SKM-1 treated with dmso at 0.1 percent for 144 hours (cell line): ENCODE measurements around the gene CRYAA.
"Not testable (repeated sequence)": the region's sequence is repeated elsewhere in the genome, so short reads cannot be mapped to it uniquely, and the experiment has no call there.

Source experiments
- DNase-seq: peaks from one replicate; lab custom pipeline; 2025; ENCODE audit not compliant: unreplicated experiment; lab: John Stamatoyannopoulos, UW

CRYAA gene

GRCh38 chr21:43168708-43169107 is at the start of gene CRYAA:
Gene CRYAA, plus strand, starts transcription at chr21:43169008. Its CDS starts 92 bp downstream, at chr21:43169100.
- DNase-seq = not testable (repeated sequence)

GRCh38 chr21:43130094-43130493 is 38.7 kb upstream of the CRYAA start:
- not testable (repeated sequence) for DNase-seq

DNA sequence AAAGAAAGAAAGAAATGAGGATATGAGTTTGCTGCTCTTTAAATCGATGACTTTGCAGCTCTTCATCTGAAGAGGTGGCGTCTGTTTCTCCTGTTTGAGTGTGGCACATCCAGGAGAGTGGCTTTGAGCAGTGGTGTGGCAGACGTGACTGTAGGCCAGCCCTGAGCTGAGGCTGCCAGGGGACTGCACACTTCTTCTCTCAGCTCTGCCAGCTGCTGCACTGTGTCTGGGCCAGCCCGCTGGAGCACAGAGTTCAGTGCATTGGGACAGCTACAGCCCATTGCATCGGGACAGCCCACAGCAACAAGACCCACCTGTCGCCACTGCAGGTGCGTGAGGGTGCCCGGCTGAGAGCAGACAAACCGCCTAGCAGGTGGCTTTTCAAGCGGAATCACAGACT is 34.3 kb upstream of the CRYAA start:
- DNase-seq = not testable (repeated sequence)

DNA sequence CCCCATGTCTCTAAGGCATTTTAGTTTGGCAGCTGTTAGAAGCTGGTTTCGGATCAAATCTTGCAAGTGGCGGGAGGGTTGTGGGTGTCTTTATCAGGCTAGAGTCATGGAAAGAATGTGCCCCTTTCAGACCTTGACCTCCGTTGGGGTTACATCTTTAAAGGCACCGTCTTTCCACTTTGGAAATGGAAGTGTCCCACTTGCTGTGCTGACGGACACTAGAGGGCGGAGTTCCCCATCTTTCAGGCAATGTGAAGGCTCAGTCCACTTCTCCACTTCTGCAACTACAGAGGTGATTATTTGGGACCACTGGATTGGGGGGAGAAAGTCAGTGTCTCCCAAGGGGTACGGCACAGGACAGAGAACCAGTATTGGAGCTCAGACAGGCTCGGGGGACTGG is 29.9 kb upstream of the CRYAA start:
- not testable (repeated sequence) for DNase-seq

GRCh38 chr21:43141407-43141806 is 27.4 kb upstream of the CRYAA start:
- DNase-seq = not testable (repeated sequence)

DNA sequence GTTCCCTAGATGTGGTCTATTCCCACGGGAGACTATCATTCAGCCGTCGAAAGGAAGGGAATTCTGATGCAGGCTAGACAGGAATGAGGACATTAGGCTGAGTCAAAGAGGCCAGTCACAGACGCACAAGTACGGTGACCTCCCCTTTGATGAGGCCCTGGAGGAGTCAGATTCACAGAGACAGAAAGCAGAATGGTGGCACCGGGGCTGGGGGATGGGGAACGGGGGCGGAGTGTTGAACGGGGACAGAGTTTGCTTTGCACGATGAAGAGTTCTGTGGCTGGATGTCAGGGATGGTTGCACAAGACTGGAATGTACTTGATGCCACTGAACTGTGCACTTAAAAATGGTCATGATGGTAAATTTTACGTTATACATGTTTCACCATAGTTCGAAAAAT is 22.2 kb upstream of the CRYAA start:
- DNase-seq = not testable (repeated sequence)

- not testable (repeated sequence) for DNase-seq
These were observed 20.8 kb upstream of the CRYAA start for GRCh38 chr21:43147999-43148398.

- DNase-seq = not testable (repeated sequence)
These were observed 19.5 kb upstream of the CRYAA start for GRCh38 chr21:43149344-43149743.

DNA sequence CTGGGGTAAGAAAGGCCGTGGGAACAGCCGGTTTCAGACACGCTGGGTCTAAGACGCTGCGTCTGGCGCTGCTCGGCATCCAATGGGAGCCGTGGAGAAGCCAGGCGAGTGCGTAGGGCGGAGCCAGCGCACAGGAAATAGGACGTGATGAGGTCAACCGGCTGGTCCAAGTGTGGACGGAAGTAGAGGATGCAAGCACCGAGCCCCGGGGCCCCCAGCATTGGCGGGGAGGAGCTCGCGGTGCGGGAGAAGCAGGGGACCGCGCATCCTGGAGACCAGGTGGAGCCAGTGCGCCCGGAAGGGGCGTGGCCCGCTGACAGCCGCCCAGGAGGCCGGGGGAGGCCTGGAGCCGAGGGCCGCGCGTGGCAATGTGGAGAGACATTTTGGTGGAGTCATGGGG is 15.2 kb upstream of the CRYAA start:
- not testable (repeated sequence) for DNase-seq

DNA sequence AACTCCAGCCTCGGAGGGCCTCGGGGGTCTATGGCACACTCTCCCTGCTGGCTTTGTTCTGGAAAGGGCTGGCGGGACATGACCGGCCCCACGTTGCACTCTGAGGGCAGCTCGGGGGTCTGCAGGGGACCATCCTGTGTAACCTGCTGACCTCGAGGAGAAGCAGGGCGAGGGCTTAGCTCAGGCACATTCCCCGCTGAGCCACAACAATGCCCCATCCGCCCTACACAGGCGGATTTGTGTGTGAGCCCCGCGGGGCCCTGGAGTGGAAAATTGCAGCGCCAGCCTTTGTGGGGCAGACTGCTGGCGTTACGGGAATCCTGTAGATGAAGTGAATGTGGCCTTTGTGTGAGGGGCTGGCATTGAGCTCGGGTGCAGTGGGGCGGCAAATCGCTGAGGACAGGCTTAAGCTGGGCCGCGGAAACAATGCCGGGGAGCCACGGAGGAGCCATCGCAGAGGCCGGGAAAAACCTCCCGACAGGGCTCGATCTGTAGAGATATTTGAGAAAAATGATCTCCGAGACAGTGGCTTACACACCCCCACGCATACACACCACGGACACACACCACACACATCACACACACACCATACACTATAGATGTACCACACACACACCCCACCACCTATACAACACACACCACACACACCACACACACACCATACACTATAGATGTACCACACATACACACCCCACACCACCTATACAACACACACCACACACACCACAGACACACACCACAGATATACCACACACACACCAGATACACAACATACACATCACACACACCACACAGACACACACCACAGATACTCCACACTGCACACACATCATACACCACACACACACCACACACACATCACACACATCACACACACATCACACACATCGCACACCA is 9.3 kb upstream of the CRYAA start:
- DNase-seq = not testable (repeated sequence)

DNA sequence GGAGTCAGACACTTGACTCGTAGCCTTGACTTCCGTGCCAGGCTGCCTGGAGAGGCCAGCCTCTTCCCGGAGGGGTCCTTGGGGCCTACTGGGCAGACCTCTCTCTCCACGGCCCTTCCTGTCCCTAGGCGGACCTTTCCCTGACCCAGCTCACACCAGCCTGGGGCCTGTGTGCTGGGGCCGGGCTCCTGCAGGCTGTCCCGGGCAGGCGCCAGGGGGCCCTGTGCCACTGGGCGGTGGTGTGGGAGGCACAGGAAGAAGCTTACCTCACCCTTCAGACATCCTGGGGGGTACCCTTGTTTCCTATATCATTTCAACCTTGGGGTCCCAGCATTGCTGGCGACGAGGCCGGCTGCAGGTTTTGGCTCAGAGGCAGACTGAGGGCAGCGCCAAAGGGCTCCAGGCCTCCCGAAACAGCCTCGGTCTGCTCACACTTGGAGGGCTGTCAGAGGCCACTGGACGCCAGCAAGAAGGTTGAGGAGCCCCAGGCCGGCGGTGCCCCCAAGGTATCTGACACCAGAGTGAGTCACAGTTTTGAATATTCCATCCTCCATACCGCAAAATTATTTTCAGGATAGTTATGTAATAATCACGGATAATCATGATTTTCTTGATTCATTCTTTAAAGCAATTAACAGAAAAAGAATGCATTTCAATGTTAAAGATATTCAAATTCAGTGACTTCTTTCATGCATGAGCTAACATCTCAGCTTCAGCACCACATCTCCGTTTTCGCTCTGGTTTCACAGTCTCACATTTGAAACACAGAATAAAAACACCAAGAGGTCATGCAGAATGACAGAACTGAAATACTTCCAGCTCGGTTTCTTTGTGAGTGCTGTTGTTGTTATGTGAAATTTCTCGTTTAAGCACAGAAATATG is 6.7 kb upstream of the CRYAA start:
- DNase-seq = not testable (repeated sequence)

DNA sequence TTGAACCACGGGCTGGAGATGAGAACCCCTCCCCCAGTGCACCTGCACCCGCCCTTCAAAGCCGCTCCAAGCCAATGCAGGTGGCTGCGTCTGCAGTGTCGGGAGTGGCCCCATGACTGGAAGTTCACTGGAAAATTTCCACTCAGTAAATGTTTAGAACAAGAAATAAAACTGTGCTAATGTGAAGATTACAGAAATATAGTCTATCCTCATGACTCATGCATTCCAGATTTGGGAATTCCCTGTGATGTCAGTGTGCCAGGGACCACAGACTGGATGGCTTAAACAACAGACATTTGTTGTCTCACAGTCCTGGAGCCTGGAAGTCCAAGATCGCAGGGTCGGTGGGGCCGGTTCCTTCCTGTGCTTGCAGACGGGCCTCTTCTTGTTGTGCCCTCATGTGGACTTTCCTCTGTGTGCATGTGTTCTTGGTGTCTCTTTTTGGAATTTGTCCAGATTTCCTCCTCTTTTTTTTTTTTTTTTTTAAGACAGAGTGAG is 6.1 kb upstream of the CRYAA start:
- DNase-seq = not testable (repeated sequence)

GRCh38 chr21:43164823-43165222 is 4.0 kb upstream of the CRYAA start:
- not testable (repeated sequence) for DNase-seq

- DNase-seq = not testable (repeated sequence)
These were observed 3.1 kb upstream of the CRYAA start for GRCh38 chr21:43165734-43166133.

- not testable (repeated sequence) for DNase-seq
These were observed 550 bp downstream of the CRYAA start for GRCh38 chr21:43169230-43169886.

- not testable (repeated sequence) for DNase-seq
These were observed 1.1 kb downstream of the CRYAA start for GRCh38 chr21:43169891-43170290.

DNA sequence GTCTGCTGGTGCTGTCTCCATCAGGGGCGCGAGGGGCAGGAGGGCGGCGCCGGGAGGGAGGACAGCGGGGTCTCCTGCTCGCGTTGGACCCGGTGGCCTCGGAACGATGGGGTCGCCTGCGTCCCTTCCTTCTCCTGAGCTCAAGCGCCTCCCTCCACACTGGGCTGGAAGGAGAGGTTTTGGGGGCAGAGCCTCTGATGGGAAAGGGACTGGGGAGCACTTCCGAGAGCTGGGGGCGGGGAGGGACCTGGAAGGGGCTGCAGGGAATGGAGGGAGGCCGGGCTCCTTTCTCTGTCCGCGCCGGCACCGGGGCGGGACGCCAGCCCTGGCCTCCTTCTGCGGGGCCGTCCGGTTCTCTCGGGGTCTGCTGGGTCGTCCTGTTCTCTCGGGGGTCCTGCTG is 4.0 kb downstream of the CRYAA start:
- DNase-seq = not testable (repeated sequence)

DNA sequence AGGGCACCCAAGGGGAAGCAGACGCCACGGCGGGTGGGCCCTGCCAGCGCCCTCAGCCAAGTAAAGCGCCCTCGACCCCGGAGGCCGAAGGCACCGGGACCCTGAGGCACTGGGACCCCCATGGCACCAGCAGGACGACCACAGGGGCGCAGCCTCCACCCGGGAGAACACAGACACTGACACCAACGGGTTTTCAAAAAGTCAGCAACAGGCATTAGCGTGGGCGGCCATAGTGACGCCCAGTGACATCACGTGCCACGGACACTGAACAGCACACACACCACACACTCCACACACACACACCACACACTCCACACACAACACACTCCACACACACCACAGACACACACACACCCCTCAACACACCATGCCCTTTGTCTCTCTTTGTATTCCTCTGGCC is 4.6 kb downstream of the CRYAA start:
- not testable (repeated sequence) for DNase-seq

DNA sequence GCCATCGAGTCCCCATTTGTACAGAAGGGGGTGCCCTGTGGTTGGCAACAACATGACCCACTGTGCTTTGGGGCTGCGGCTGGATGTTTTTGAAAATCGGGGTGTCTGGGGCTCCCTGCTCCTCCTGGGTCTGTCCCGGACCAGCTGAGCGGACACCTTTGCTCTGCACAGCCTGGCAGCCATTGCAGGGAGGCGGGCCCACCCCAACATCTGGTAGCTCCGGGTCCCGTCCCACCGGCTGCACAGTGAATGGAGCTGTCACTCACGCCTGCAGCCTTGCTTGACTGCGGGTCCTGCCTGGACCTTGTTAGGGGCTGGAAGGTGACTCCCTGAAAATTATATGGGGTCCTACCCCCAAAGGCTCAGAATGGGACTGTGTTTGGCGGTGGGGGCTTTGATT is 5.1 kb downstream of the CRYAA start:
- not testable (repeated sequence) for DNase-seq

DNA sequence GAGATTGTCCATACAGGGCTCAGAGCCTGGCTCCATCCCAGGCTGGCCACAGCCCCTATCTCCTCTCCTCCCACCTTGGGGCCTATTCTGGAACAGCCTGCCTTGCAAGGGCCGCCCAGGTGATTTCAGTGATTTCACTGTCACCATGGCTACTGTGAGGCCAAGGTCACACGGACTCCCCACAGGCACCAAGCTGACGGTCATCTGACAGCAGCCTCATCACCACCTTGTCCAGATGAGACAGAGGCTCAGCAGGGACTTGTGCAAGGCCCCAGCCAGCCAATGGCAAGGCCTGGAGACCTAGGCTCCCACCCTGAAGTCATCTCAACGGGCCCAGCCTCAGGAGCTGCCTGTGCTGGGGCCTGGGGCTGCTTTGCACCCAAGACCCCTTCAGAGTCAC is 6.2 kb downstream of the CRYAA start:
- DNase-seq = not testable (repeated sequence)

DNA sequence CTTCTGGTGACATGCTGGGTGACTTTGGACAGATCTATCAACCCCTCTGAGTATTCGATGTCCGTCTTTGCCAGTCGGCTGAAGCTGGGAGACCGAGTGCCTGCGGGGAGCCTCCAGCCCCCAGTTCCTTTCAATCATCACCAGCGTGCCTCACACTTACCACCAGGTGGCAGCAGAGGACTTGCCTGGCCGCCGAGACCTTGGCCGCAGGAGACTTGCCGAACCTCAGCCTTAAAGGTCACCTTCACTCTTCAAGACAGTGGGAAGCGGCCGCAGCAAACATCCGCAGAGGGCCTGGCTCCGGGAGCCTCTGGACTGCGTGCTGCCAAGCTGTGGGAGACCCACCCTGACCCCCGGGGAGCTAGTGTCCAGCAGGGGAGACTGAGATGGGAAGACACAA is 7.8 kb downstream of the CRYAA start:
- not testable (repeated sequence) for DNase-seq
